NB4 (cell line): ENCODE results near the gene ME3.

Source experiments
- POLR2A ChIP-seq: IDR thresholded peaks from 2 replicates; pipeline ENCODE4 v1.6.1; 2011; ENCODE audit warnings: mild to moderate bottlenecking; ENCODE audit not compliant: insufficient read length; ENCODE audit errors: extremely low read depth
- TF ChIP-seq, protein P1 (sequence below): IDR thresholded peaks from one replicate; pipeline ENCODE4 v1.5.1; 2012; ENCODE audit warnings: low read depth, low read length
- TF ChIP-seq, protein P2 (sequence below): IDR thresholded peaks from 2 replicates; pipeline ENCODE4 v1.6.1; 2011; ENCODE audit warnings: low read depth, low read length

DNA sequence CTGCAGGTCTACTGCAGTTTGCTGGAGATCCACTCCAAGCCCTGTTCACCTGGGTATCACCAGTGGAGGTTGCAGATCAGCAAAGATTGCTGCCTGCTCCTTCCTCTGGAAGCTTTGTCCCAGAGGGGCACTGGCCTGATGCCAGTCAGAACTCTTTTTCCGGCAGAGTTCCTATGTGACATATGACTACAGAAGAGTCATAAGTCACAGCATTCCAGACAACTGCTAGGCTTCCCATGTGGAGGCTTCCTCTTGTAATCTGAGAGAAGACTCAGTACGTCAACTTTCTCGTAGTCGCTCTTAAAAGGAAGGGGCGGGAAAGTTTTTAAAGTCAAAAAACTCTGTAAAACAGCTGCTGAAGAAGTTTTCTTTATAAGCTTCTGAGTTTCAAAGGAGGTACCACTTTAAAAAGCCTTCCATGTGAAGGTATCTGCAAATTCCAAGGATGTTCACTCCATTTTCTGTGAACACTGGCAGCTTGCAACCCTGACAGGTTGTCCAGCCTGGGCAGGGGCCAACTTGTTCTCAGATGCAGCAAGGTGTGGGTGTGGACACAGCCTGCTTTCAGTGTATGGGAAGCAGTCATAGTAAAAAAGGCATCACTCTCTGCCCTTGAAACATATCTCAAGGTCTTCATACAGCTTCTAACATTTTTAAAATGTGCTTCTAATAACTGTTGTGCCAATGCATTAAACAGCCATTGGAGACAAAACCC is 97.8 kb downstream of the ME3 start:
- TF ChIP-seq, protein P1, sequence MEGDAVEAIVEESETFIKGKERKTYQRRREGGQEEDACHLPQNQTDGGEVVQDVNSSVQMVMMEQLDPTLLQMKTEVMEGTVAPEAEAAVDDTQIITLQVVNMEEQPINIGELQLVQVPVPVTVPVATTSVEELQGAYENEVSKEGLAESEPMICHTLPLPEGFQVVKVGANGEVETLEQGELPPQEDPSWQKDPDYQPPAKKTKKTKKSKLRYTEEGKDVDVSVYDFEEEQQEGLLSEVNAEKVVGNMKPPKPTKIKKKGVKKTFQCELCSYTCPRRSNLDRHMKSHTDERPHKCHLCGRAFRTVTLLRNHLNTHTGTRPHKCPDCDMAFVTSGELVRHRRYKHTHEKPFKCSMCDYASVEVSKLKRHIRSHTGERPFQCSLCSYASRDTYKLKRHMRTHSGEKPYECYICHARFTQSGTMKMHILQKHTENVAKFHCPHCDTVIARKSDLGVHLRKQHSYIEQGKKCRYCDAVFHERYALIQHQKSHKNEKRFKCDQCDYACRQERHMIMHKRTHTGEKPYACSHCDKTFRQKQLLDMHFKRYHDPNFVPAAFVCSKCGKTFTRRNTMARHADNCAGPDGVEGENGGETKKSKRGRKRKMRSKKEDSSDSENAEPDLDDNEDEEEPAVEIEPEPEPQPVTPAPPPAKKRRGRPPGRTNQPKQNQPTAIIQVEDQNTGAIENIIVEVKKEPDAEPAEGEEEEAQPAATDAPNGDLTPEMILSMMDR: no peak
- TF ChIP-seq POLR2A: no peak
- TF ChIP-seq, protein P2, sequence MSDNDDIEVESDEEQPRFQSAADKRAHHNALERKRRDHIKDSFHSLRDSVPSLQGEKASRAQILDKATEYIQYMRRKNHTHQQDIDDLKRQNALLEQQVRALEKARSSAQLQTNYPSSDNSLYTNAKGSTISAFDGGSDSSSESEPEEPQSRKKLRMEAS: no peak
